Measurements from ENCODE around the gene GCH1. TPM values are rescaled to one million over a fixed set of nuclear protein-coding genes. Genes with fewer than 3 reads are reported as not detected.

The GCH1 gene
- total RNA-seq, 4 donors from 2014 or later: 9.5 to 24.1 (median 15.4) TPM

- intact Hi-C loops (cut with DNase I; ENCODE audit: low total_unique reads): no loop called here
- no peak overlapping the region for H3K4me3 ChIP-seq (ENCODE audit: low read depth, poor library complexity, severe bottlenecking)
- TF ChIP-seq POLR2A (IDR thresholded peaks at IDR 0.05) (no peak), CTCF (IDR thresholded peaks at IDR 0.05) (no peak)
- DNase-seq (ENCODE audit: low spot score in 2 of 2): no peak
- WGBS, 2 donors: 72 to 75% methylated on average over 4 of the region's 4 CpGs
Measured at GRCh38 chr14:54895683-54896082, 6.9 kb downstream of the GCH1 start.

- TF ChIP-seq CTCF (IDR thresholded peaks at IDR 0.05) (no peak), POLR2A (IDR thresholded peaks at IDR 0.05) (no peak)
- no peak overlapping the region for H3K4me3 ChIP-seq (ENCODE audit: low read depth, poor library complexity, severe bottlenecking)
- WGBS, 2 donors: 49 to 55% methylated on average over 3 of the region's 3 CpGs
- no peak for DNase-seq (ENCODE audit: low spot score in 2 of 2)
- intact Hi-C loops (cut with DNase I; ENCODE audit: low total_unique reads): no loop called here
Measured at GRCh38 chr14:54894995-54895394, 7.6 kb downstream of the GCH1 start.

DNA sequence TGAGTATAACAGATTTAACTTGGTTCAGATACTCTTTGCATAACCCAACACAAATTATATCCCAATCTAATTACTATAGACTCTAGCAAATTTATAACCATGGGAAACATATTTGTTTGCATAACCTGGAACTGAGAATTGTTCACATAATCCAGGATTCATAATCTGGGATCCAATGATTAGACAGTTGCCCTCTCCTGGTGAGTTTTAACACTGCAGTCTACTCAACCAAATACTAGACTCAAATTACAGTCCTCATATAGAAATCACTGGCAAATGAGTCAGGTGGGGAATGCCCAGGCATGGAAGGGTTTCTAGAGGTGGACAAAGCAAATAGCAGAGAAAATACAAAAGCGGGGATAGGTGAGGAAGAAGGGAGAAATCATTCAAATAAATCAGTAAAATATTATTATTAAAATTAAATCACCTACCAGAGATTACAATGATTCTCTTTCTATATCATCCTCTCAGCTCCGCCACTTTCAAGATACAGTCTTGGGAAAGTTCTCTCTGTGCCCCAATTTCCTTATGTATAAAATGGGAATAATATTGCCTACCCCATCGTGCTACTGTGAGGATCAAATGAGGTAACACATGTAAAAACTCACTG, 9.4 kb downstream of the GCH1 start:
- WGBS, 2 donors: 60 to 66% methylated on average over 3 of the region's 3 CpGs
- DNase-seq (ENCODE audit: low spot score in 2 of 2): peak in 1 of 2 donors; percentile 41
- TF ChIP-seq POLR2A (IDR thresholded peaks at IDR 0.05): no peak
- peak in 1 of 3 donors; percentile 49 for TF ChIP-seq CTCF (IDR thresholded peaks at IDR 0.05)

DNA sequence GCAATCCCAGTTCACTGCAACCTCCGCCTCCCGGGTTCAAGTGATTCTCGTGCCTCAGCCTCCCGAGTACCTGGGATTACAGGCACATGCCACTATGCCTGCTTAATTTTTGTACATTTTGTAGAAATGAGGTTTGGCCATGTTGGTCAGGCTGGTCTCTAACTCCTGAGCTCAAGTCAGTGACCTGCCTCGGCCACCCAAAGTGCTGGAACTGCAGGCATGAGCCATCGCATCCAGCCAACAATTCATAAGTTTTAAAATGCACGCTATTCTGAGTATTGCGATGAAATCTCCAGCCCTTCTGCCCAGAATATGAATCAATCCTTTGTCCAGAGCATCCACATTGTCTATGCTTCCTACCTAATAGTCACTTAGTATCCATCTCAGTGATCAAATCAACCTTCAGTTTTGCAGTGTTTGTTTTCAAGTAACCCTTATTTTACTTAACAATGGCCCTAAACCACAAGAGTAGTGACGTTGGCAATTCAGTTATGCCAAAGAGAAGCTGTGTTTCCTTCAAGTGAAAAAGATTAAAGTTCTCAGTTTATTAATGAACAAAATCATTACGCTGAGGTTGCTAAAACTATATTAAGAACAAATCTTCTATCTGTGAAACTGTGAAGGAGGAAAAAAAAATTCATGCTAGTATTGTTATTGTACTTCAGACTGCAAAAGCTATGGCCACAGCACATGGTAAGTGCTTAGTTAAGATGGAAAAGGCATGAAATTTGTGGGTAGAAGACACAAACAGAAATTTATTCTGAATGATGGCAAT, 11.0 kb downstream of the GCH1 start:
- TF ChIP-seq CTCF (IDR thresholded peaks at IDR 0.05): no peak
- no peak for TF ChIP-seq POLR2A (IDR thresholded peaks at IDR 0.05)
- WGBS, 2 donors: 89 to 94% methylated on average over 10 of the region's 10 CpGs
- DNase-seq (ENCODE audit: low spot score in 2 of 2): no peak
- intact Hi-C loops (cut with DNase I; ENCODE audit: low total_unique reads): no loop called here
- no peak overlapping the region for H3K4me3 ChIP-seq (ENCODE audit: low read depth, poor library complexity, severe bottlenecking)

More for the DNA sequence above, 9.4 kb downstream of the GCH1 start:
- H3K4me3 ChIP-seq (ENCODE audit: low read depth, poor library complexity, severe bottlenecking): no peak overlapping the region
- intact Hi-C loops (cut with DNase I; ENCODE audit: low total_unique reads): no loop called here

DNA sequence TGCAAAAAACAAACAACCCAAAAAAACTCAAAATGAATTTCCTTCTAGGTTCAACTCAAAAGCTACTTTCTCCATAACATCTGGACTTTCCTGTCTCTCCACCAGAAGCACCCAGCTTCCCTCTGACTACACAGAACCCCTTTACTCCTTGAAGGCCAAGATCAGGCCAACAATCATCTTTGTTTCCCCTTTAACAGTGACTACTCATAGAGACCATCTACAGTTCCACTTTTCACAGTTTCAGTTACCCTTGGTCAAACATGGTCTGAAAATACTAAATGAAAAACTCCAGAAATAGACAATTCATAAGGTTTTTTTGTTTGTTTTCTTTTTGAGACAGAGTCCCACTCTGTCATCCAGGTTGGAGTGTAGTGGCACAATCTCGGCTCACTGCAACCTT, 11.8 kb downstream of the GCH1 start:
- no peak for TF ChIP-seq CTCF (IDR thresholded peaks at IDR 0.05)
- no peak for TF ChIP-seq POLR2A (IDR thresholded peaks at IDR 0.05)
- intact Hi-C loops (cut with DNase I; ENCODE audit: low total_unique reads): no loop called here
- no peak for DNase-seq (ENCODE audit: low spot score in 2 of 2)
- WGBS, 2 donors: 89 to 100% methylated on average over 1 of the region's 1 CpG
- H3K4me3 ChIP-seq (ENCODE audit: low read depth, poor library complexity, severe bottlenecking): no peak overlapping the region

Data from lower leg skin (tissue), 4 donors.